DMS114 treated with DMSO at 0.1 percent for 48 hours (cell line): ENCODE measurements around the gene SP100.
"Not testable (repeated sequence)": the region's sequence is repeated elsewhere in the genome, so short reads cannot be mapped to it uniquely, and the experiment has no call there.

ENCODE experiments used
- DNase-seq: peaks from one replicate; lab custom pipeline; 2025; ENCODE audit not compliant: unreplicated experiment; lab: John Stamatoyannopoulos, UW

SP100 gene

DNA sequence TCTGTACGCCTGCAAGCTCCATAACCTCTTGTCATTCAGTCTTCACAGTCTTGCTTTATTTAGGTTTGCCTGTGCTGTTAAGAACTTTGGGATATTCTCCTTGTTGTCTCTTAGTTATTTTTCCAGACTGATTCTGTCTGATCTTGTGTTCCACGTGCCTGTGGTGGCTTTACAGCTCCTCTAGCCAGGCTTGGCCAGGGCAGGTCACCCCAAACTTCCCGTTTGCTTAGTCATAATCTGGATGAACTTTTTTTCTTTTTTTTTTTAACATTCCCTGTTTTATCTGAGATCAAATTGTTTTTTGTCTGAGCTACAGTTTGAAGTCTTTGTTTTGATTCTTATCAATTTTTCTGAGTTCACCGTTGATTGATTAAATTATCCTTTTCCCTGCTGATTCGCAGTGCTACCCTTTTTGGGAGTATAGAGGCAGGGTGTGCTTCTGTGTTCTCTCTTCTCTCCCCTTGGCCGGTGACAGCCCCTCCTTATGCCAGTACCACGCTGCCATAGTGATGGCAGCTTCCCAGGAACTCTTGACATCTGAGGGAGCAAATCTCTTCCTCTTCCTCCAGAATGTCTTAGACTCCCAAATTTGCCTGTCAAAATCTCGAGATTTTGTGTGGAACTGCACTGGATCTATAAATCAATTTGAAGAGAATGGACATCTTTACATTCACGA, 2.5 kb downstream of the SP100 start:
- no peak for DNase-seq

DNA sequence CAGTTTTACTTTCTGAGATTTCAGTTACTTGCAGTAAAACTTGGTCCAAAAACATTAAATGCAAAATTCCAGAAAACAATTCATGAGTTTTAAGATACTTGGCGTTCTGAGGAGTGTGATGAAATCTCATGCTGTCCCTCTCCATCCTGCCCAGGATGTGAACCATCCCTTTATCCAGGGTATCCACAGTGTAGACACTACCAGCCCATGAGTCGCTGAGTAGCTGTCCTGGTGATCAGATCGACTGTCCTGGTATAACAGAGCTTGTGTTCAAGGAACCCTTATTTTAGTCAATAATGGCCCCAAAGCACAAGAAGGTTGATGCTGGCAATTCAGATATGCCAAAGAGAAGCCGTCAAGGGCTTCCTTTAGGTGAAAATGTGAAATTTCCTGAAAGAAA, 3.2 kb downstream of the SP100 start:
- DNase-seq: no peak

DNA sequence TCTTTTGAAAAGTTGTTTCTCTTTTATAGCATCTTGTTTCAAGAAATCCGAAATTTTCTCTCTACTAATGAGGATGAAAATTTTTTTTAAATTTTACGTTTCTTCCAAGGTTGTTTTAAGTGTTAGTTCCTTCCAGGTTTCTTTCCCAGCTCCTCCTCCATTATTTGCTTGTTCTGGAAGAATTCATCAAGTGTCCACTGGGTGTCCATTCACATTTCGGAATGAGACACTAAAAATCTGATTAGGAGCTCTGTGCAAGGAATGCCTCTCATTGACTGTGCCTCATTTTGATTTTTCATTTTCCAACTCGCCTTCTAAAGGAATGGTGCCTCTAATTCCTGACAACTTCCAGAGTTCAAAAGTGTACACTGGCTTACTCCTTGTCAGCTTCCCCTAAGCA, 6.1 kb downstream of the SP100 start:
- DNase-seq: no peak

DNA sequence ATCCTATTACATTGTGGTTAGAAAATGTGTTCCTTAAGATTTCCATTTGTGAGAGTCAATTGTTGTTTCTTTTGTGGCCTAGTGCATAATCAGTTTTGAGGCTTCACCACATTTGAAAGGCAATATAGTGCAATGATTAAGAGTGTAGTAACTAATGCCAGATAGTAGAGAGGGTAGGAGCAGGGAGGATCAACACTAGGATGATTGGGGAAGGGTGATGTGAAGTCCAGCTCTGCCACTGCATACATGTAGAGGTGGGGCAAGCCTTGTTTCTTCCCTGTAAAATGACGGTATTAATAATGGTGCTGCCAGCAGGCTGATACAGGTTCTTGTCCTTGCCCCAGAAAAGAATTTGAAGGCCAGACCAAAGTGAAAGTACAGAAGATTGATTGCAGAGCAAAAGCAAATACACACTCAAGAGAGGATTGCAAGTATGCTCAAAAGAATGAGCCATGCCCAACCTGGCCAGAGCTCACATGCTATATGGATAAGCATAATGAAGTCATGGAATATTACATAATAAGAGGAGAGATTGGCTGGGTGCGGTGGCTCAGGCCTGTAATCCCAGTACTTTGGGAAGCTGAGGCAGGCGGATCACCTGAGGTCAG, 8.0 kb downstream of the SP100 start:
- DNase-seq: no peak

DNA sequence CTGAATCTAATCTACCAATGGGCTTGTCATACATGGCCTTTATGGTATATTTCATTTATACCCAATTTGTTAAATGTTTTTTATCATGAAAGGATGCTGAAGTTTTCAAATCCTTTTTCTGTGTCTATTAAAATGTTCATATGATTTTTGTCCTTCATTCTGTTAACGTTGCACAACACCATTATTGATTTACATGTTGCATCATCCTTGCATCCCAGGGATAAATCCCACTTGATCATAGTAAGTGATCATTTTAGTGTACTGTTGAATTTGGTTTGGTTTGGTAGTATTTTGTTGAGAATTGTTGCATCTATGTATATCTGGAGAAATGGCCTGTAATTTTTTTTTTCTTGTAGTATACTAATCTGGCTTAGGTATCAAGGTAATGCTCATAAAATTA, 9.4 kb downstream of the SP100 start:
- no peak for DNase-seq

DNA sequence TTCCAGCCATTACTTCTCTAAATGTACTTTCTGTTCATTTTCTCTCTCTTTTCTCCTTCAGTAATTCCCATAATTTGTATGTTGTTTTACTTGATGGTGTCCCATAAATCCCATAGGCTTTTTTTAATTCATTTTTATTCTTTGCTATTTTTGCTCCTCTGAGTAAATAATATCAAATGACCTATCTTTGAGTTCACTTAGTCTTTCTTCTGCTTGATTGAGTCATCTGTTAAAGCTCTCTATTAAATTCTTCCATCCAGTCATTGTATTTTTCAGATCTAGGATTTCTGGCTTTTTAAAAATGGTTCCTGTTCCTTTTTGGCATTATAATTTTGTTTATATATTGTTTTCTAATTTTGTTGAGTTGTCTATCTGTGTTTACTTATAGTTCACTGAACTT, 13.5 kb downstream of the SP100 start:
- no peak for DNase-seq

DNA sequence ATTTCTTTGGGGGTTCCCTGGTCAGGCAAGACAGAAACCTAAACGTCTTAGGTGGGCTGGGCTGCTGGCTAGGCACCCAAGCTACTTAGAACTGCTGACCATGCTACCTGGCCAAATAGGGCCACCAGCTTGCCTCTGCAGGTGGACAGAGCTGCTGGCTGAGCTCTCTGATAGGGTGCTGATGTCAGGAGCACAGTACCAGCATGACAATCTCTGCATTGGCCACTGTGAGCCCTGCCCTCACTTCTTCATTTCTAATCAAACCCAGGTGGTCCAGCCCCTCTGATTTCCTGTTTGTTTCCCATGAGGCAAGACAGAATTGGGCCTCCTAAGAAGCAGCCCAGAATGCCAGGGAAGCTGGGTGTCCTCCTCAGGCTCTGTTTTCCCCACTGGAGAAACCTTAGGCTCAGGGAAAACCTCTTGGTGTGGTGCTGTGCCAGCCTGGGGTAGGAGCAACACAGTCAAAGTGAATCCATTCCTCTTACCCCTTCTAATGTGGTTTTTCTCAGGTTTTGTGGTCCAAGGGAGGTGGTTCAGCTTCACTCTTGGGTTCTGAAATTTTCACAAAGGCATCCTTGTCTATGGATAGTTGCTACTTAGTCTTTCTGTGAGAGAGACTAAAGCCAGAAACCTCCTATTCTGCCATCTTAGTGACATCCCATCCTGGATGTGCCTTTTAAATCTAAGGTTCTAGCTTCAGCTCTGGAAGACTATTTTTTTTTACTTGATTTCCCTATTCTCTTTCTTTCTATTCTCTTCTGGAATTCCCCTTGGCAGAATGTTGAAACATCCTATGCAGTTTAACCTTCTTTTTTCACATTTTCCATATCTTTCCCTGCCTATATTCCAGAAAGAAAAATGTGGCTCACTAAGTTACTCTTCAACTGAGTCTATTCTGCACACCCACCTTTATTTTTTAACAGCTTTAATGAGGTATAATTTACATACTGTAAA, 15.2 kb downstream of the SP100 start:
- DNase-seq: no peak

DNA sequence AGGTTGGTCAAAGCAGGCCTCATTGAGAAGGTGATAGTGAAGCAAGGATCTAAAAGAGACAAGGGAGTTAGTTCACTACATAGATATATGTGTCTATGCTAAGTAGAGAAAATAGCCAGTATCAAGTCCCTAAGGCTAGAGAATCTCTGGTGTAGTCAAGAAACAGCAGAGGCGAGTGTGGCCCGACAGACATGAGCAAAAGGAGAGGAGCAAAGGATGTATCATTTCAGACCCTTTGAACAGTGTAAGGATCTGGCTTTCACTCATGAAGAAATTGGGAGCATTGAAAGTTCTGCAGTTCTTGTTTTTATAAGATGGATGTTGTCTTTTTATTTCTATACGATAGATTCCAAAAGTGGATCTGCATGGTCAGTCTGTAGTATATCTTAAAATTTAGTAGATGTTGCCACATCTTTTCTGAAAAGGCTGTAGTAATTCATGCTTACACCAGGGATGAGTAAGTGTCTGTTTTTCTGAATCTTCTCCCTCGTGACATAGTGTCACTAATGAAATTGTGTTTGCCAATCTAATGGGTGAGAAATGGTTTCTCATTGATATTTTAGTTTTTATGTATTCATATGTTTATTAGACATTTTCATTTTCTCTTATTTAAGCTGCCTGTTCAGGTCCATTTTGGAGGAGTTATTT, 18.8 kb downstream of the SP100 start:
- DNase-seq: no peak

DNA sequence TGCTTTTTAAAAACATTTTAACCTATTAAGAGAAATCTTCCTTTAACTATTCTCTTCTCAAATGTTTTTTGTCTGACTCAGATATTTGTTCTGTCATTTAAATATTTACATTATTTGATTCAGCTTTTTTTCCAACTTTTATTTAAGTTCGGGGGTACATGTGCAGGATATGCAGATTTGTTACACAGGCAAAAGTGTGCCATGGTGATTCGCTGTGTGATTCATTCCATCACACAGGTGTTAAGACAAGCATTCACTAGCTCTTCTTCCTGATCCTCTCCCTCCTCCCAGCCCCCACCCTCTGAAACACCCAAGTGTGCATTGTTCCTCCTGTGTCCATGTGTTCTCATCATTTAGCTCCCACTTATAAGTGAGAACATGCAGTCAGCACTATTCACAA, 19.4 kb downstream of the SP100 start:
- no peak for DNase-seq

DNA sequence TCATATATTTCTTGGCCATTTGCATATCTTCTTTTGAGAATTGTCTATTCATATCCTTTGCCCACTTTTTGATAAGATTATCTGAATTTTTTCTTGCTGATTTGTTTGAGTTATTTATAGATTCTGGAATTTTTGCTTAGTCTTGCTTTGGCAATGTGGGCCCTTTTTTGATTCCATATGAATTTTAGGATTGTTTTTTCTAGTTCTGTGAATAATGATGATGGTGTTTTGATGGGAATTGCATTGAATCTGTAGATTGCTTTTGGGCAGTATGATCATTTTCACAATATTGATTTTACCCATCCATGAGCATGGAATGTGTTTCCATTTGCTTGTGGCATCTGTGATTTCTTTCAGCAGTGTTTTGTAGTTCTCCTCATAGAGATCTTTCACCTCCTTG, 23.1 kb downstream of the SP100 start:
- not testable (repeated sequence) for DNase-seq

DNA sequence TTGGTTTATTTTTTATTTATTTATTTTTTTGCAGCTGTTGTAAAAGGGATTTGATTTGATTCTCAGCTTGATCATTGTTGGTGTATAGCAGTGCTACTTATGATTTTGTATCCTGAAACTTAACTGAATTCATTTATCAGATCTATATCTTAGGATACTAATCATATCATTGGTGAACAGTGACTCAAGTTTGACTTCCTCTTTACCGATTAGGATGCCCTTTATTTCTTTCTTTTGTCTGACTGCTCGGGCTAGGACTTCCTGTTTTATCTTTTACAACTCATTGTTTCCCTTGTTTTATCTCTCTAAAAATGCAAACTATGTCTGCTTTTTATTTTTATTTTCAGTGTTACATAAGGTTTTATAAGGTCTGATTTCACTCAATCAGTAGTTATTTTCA, 23.6 kb downstream of the SP100 start:
- no peak for DNase-seq

DNA sequence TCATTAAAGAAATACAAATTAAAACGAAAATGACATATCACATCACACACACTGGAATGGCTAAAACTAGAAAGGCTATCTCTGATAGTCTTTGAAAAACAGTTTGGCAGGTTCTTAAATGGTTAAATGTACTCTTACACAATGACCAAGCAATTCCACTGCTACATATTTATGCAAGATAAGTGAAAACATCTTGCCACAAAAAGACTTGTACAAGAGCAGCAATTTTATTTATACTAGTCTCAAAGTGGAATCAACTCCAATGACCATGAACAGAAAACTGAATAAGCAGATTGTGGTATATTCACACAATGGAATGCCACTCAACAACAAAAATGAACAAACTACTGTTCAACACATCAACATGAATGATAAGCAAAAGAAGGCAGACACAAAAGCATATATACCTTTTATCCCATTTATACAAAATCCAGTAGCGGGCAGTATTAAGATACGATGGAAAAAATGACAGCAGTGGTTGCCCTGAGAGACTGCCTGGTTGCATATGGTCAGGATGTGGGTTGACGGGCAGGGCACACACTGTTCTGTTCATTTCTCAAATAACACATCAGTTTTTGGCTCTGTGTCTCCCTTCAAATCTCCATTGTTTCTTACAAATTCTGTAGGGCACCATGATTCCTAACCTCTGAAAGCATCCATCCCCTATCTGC, 25.4 kb downstream of the SP100 start:
- no peak for DNase-seq

DNA sequence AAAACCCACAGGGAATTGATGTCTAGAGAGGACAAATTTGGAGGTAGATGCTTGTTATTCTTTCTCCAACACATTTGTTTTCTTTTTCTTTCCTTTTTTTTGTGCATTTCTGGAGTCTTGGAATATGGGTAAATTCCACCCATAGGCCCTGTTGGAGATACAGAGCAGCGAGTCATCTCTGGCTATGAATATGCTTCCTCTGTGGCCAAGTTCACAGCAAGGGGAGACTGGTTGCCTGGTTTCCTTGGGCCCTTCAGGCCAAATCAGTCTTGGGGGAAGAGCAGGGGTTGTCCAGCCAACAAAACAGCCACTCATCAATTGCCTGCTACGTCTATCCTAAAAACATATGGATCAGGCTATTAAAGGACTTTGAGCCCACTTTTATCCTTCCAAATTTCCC, 27.5 kb downstream of the SP100 start:
- DNase-seq: no peak

DNA sequence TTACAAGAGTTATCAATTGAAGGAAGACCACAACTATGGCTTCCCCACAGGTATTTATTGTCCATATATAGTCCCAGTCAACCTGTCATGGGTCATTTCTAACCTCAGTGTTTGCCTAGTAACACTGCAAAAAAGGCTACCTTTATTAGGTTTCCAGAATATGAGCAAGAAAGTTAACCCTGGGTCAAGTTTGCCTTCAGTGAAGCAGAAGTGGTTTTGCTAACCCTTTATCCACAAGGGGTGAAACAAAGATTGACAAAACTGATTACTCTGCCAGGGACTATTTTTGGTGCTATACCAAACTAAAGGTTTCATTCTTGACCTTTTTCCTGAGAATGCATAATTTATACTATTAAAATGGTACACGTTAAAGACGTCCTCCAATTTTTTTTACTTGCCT, 28.8 kb downstream of the SP100 start:
- DNase-seq: no peak

DNA sequence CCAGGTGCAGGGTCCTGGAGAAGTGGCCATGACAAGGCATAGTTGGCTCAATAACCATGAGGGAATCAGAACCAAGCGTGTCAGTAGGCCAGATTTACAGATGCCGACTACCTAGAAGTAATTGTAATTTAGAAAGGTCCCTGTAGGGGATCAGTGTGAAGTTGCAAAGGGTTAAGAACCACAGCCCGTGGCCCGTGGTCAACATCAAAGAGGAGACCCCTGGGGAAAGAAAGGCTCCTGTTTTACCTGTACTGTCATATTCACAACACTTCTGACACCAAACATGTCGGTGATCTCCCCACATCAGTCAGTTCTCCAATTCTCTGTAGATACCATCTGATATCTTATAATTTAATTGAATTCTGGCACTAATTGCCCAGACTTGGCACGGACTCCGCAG, 31.0 kb downstream of the SP100 start:
- DNase-seq: no peak

DNA sequence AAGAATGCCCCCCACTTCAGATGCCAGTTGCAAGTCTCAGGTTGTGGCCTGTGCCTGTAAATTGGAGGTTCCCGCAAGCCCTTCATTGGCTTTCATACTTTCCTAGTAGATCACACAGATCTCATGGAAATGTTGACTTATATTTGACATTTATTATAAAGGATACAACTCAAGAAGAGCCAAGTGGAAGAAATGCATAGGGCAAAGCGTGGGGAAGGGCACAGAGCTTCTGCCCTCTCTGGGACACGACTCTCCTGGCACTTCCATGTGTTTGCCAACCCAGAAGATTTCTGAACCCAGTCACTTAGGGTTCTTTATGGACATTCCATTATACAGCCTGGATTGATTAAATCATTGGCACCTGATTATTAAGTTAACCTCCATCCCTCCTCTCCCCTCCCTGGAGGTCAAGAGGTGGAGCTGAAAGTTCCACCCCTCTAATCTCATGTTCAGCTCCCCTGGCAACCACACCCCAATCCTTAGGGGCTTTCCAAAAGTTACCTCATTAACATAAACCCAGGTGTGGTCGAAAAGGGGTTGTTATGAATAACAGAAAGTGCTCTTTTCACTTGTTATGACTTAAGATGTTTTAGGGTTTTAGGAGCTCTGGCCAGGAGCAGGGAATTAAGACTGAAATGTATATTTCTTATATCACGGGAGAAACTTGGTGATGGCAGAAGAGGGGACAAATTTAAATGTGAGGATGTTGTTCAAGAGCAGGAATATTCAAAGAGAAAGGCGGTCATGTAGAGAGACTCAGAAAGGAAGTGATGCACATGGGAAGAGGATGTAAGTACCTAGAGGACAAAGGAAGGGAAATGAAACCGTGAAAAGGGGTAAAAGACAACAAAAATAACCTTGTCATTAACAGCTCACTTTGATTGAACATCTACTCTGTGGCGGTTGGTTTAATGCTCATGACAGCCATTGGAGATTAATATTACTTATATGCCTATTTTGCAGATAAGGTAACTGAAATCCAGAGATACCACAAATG, 31.8 kb downstream of the SP100 start:
- no peak for DNase-seq

DNA sequence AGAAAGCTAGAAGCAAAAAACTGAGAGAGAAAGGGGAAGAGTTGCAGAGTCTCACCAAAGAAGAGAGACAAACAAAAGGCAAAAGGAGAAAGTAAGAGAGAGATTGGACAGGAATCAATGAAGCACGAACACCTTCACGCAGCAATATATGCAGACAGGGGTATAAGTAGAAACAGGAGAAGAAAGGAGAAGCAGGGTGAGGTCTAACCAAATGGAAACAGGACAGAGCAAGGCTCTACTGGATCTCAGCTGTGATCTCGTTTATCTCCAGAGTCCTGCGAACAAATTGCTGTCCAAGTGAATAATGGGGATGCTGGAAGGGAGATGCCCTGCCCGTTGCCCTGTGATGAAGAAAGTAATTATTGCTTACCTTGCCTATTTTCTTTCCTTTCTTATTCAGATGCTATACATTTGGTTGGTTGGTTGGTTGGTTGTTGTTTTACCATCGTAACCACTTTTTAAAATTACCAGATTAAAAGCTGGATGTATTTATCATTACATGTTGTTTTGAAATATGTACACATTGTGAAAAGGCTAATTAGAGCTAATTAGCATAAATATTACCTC, 34.0 kb downstream of the SP100 start:
- DNase-seq: no peak

DNA sequence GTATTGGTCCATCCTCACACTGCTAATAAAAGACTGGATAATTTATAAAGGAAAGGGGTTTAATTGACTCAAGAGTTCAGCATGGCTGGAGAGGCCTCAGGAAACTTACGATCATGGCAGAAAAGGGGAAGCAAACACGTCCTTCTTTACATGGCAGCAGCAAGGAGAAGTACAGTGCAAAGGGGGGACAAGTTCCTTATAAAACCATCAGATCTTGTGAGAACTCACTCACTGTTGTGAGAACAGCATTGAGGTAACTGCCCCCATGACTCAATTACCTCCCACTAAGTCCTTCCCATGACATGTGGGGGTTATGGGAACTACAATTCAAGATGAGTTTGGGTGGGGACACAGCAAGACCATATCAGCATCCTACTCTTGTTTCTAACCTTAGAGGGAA, 37.0 kb downstream of the SP100 start:
- no peak for DNase-seq

DNA sequence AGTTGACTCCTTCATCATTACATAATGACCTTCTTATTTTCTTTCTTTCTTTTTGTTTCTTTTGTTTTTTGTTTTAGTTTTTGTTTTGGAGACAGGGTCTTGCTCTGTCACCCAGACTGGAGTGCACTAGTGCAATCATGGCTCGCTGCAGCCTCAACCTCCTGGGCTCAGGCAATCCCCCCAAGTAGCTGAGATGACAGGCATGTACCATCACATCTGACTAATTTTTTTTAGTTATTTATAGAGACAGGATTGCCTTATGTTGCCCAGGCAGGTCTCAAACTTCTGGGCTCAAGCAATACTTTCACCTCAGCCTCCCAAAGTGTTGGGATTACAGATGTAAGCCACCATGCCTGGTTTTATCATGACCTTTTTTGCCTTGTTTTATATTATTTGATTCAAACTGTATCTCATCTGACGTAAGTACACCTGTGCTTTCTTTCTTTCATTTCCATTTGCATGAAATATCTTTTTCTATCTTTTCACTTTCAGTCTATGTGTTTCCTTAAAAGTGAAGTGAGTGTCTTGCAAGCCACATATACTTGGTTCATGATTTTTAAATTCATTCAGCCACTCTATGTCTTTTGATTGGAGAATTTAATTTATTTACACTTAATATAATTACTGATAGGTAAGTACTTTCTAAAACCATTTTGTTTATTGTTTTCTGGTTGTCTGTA, 39.1 kb downstream of the SP100 start:
- no peak for DNase-seq
